Neuron (in vitro differentiated cells): ENCODE results near the gene EVC.

Experiments used
- H2AFZ ChIP-seq: one replicate; pipeline ENCODE4 v1.6.1; 2013; ENCODE audit warnings: low read depth, mild to moderate bottlenecking, inconsistent platforms, low read length, moderate library complexity
- H3K27me3 ChIP-seq: one replicate; pipeline ENCODE4 v1.6.1; 2013; ENCODE audit warnings: low read length; ENCODE audit not compliant: insufficient read depth
- H3K36me3 ChIP-seq: one replicate; pipeline ENCODE4 v1.6.1; 2013; ENCODE audit warnings: low read length; ENCODE audit not compliant: insufficient read depth
- H3K4me1 ChIP-seq: one replicate; pipeline ENCODE4 v1.6.1; 2013; ENCODE audit warnings: low read length; ENCODE audit not compliant: insufficient read depth
- H3K4me3 ChIP-seq: 2 replicates; pipeline ENCODE4 v1.5.1; 2013; ENCODE audit warnings: mild to moderate bottlenecking, low read length, moderate library complexity
- H3K9me3 ChIP-seq: one replicate; pipeline ENCODE4 v1.6.1; 2013; ENCODE audit warnings: low read length

Gene EVC

DNA sequence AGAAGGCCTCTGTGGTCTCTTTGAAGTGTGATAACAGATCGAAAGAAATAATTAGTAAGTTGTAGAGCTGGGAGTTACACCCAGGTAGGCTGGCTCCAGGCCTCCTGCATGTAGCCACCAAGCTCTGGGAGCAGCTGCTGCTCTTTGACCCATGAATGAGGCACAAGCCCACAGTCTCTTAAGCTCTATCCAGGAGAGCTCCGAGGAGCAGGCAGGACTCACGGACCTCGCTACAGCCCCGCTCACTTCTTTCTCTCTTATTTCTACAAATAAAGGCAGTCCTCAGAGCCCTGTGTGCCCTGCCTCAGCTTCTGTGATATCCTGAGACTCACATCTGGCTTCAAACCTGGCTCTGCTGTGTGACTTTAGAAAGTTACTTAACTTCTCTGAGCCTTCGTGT is 86.9 kb downstream of the EVC start:
- no peaks in the 10 kb centered on the region for H3K4me1 ChIP-seq
- H3K36me3 ChIP-seq = peaks cover 25% of the 10 kb centered on the region
- H3K4me3 ChIP-seq = no peak overlapping the region
- H2AFZ ChIP-seq = no peak overlapping the region
- H3K9me3 ChIP-seq = peaks cover 6% of the 10 kb centered on the region
- H3K27me3 ChIP-seq = no peaks in the 10 kb centered on the region

DNA sequence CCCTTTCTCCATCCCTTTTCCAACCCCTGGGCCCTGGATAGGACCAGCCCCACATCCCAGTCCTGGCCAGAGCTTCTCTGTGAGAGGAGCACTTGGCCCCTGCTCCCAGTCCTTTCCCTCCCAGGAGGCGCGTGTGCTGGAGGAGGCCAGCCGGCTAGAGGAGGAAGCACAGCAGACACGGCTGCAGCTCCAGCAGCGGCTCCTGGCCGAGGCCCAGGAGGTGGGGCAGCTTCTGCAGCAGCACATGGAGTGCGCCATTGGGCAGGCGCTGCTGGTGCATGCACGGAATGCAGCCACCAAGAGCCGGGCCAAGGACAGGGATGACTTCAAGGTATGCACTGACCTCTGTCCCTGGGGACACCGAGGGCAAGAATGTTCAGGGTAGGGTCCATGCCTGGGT is 87.5 kb downstream of the EVC start:
- no peak overlapping the region for H3K4me3 ChIP-seq
- H2AFZ ChIP-seq = no peak overlapping the region
- H3K9me3 ChIP-seq = peaks cover 6% of the 10 kb centered on the region
- no peaks in the 10 kb centered on the region for H3K27me3 ChIP-seq
- no peaks in the 10 kb centered on the region for H3K4me1 ChIP-seq
- H3K36me3 ChIP-seq = peaks cover 25% of the 10 kb centered on the region

DNA sequence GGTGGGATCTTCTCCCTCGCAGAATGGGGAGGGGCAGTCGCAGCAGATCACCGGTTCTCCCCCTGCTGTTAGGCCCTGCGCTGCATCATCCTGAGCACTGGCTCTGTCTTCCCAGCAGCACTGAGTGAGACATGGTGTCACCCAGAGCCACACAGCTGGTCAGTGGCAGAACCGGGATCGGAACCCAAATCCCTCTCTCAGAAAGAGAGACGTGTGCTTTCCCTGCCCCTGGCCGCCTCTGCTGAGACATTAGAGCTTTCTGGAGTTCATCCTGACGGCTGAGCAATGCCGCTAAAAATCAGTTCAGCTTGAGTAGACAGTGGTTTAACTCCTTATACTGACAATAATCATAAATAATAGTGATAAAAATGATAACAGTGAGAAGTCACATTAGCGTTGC is 87.9 kb downstream of the EVC start:
- H3K9me3 ChIP-seq = peaks cover 6% of the 10 kb centered on the region
- H3K27me3 ChIP-seq = no peaks in the 10 kb centered on the region
- H3K36me3 ChIP-seq = peaks cover 25% of the 10 kb centered on the region
- no peaks in the 10 kb centered on the region for H3K4me1 ChIP-seq
- no peak overlapping the region for H3K4me3 ChIP-seq
- H2AFZ ChIP-seq = no peak overlapping the region

DNA sequence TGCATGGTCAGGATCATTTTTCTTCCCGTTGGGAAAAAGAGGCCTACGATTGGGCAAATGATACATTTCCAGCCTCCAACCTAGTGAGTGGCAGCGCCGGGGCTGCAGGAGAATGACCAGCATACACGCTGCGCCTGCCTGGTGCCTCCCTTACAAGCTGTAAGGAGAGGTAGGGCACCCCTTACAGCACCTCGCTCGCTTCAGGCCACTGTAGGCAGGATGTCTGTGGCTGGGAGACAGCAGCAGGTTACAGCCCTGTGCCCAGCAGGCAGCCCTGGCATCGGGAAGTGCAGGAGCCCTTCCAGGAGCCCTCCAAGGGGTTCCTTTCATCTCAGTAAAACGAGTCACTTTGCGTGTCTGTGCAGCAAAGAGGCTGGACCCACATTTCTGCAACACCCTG is 88.4 kb downstream of the EVC start:
- Histone ChIP-seq H3K36me3 (peaks cover 27% of the 10 kb centered on the region), H3K27me3 (no peaks in the 10 kb centered on the region), H3K4me3 (no peak overlapping the region), H2AFZ (no peak overlapping the region), H3K9me3 (peaks cover 6% of the 10 kb centered on the region), H3K4me1 (no peaks in the 10 kb centered on the region)

DNA sequence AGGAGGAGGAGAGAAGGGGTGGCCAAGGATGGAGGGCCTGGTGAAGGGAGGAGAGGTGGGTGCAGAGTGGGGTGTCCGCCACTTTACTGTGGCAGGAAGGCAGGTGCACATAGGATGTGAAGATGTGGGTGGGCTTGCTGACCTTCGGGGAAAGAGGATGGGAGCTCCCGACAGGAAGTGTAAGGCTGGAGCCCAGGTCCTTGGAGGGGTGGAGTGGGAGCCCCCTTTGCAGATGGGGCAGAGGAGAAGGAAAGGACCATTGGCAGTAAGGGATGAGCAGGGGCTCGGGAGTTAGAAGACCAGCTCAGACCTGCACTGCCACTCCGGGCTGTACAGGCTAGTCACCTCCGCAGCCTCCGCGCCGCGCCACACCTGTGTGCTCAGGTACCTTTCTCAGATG is 89.5 kb downstream of the EVC start:
- Histone ChIP-seq H3K4me3 (no peak overlapping the region), H3K36me3 (peaks cover 31% of the 10 kb centered on the region)

DNA sequence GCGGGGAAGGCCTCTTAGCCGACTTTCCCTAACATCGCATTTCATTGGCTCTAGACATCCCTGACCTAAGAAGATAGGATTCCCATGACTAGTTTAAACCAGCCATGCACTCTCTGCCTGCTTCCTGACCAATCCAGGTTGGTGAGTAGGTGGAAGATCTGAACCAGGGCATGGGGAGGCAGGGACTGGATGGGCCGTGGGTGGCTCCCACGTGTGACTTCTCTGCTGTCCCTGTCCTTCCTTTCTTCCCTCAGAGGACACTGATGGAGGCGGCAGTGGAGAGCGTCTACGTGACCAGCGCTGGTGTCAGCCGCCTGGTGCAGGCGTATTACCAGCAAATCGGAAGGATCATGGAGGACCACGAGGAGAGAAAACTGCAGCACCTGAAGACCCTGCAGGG is 90.7 kb downstream of the EVC start:
- Histone ChIP-seq H3K9me3 (peaks cover 3% of the 10 kb centered on the region), H3K27me3 (no peaks in the 10 kb centered on the region), H3K36me3 (peaks cover 26% of the 10 kb centered on the region), H3K4me1 (no peaks in the 10 kb centered on the region), H2AFZ (no peak overlapping the region), H3K4me3 (no peak overlapping the region)

More for the DNA sequence above, 89.5 kb downstream of the EVC start:
- no peaks in the 10 kb centered on the region for H3K4me1 ChIP-seq
- no peaks in the 10 kb centered on the region for H3K27me3 ChIP-seq
- H3K9me3 ChIP-seq = peaks cover 6% of the 10 kb centered on the region
- no peak overlapping the region for H2AFZ ChIP-seq

DNA sequence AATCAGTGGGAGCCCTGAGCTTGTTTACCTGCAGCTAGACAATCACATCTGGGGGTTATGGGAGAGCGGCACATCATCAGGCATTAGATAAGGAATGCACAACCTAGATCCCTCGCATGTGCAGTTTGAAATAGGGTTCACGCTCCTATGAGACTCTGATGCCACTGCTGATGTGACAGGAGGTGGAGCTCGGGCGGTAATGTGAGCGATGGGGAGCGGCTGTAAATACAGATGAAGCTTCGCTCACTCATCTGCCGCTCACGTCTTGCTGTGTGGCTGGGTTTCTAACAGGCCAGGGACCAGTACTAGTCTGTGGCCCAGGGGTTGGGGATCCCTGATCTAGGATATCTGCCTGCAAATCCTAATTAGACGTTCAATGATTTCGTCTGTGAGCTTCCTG is 91.6 kb downstream of the EVC start:
- H3K4me1 ChIP-seq = no peaks in the 10 kb centered on the region
- peaks cover 25% of the 10 kb centered on the region for H3K36me3 ChIP-seq
- peaks cover 3% of the 10 kb centered on the region for H3K9me3 ChIP-seq
- H3K4me3 ChIP-seq = no peak overlapping the region
- H3K27me3 ChIP-seq = no peaks in the 10 kb centered on the region
- no peak overlapping the region for H2AFZ ChIP-seq

DNA sequence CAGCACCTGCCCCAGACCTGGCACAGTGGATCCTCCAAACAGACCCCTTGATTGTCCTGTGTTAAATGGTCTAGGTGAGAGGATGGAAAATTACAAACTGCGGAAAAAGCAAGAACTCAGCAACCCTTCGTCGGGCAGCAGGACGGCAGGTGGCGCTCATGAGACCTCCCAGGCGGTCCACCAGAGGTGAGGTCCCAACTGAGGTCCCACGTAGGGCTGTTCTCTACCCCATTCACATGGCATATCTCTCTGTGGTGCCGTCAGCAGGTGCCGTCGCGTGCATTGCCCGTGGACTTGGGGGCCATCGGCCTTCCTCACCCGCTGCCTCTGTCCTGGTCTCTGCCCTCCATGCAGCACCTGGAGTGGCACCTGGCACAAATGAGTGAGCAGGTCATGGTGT is 93.7 kb downstream of the EVC start:
- Histone ChIP-seq H3K27me3 (no peaks in the 10 kb centered on the region), H2AFZ (no peak overlapping the region), H3K4me1 (no peaks in the 10 kb centered on the region), H3K9me3 (peaks cover 3% of the 10 kb centered on the region), H3K36me3 (peaks cover 37% of the 10 kb centered on the region), H3K4me3 (no peak overlapping the region)

DNA sequence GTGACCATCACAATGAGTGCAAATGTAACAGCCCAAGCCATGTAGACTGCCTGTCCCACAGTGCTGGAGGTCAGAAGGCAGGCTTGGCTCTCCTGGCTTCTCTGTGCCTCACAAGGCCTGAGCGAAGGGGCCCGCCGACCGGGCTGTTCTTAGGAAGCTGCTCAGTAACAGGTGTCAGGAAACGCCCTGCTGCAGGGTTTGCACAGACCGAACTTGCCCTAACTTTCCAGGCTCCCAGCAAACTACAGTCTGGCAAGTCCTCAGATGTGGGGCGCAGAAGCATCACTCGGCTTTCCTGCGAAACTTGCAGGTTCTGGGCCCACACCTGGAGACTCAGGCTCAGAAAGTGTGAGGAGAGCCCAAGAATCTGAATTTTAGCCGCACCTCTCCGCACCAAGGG is 94.3 kb downstream of the EVC start:
- peaks cover 41% of the 10 kb centered on the region for H3K36me3 ChIP-seq
- no peak overlapping the region for H3K4me3 ChIP-seq
- H2AFZ ChIP-seq = no peak overlapping the region

DNA sequence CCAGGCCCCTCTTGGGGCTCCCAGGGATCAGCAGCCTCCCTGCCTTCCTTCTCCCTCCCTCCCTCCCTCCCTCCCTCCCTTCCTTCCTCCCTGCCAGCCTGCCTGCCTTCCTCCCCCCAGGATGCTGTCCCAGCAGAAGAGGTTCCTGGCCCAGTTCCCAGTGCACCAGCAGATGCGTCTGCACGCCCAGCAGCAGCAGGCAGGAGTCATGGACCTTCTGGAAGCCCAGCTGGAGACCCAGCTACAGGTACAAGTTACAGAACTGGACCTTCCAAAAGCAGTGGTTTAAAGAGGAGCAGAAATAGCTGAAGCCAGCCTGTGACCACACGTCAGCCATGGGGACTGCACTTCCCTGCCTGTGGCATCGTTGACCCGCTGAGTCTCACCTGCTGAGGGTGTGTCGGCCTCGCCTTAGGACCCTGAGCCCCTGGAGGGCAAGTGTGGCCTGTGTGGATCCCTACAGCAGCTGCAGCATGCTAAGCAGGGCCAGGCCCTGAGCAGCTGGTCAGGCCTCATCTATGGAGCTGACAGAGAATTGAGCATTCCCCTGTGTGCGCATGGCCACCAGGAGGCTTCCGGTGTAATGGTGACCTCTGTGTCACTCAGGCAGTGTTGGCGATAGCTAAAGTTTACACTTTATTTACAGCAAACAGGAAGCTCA is 97.2 kb downstream of the EVC start:
- Histone ChIP-seq H3K9me3 (no peaks in the 10 kb centered on the region), H3K36me3 (peaks cover 51% of the 10 kb centered on the region), H3K27me3 (no peaks in the 10 kb centered on the region), H2AFZ (no peak overlapping the region), H3K4me1 (no peaks in the 10 kb centered on the region), H3K4me3 (no peak overlapping the region)

More for the DNA sequence above, 94.3 kb downstream of the EVC start:
- Histone ChIP-seq H3K9me3 (peaks cover 3% of the 10 kb centered on the region), H3K4me1 (no peaks in the 10 kb centered on the region), H3K27me3 (no peaks in the 10 kb centered on the region)

DNA sequence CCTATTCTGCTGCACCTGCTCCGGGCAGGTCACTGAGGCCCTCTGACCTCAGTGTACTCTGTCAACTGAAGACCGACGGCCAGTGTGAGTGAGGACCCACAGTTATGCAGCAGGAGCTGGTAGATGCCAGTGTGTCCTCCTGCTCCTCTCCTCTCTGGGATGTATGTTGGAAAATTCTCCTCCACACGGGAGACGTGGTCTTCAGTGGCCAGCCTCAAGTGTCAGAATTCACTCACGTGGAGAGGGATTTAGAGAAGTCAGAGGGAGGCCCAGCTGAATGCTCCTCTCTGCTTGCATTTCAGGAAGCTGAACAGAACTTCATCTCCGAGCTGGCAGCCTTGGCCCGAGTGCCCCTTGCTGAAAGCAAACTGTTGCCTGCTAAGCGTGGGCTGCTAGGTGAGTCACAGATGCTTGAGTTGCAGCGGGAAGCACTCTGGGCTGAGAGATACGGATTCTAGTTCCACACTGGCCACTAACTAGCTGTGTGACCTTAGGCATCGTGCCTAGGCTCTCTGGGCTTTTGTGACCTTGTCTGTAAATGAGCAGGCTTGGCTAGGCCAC is 98.3 kb downstream of the EVC start:
- no peaks in the 10 kb centered on the region for H3K27me3 ChIP-seq
- no peak overlapping the region for H3K4me3 ChIP-seq
- no peak overlapping the region for H2AFZ ChIP-seq
- no peaks in the 10 kb centered on the region for H3K9me3 ChIP-seq
- peaks cover 56% of the 10 kb centered on the region for H3K36me3 ChIP-seq
- H3K4me1 ChIP-seq = no peaks in the 10 kb centered on the region

DNA sequence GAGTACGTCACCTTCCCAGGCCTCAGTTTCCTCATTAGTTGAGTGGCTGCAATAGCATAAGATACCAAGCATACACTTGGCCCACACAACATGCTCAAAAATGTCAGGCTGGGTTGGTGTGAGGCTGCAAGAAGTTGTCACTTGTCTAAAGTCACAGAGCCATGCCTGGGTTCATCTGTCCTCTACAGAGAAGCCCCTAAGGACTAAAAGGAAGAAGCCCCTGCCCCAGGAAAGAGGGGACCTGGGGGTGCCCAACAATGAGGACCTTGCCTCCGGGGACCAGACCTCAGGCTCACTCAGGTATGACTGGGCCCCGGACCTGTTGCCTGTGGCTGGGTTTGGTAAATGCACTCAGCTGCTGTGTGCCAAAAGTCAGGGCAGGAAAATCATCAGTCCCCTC is 99.2 kb downstream of the EVC start:
- Histone ChIP-seq H2AFZ (no peak overlapping the region), H3K27me3 (no peaks in the 10 kb centered on the region), H3K4me3 (no peak overlapping the region), H3K4me1 (no peaks in the 10 kb centered on the region), H3K9me3 (no peaks in the 10 kb centered on the region), H3K36me3 (peaks cover 49% of the 10 kb centered on the region)

DNA sequence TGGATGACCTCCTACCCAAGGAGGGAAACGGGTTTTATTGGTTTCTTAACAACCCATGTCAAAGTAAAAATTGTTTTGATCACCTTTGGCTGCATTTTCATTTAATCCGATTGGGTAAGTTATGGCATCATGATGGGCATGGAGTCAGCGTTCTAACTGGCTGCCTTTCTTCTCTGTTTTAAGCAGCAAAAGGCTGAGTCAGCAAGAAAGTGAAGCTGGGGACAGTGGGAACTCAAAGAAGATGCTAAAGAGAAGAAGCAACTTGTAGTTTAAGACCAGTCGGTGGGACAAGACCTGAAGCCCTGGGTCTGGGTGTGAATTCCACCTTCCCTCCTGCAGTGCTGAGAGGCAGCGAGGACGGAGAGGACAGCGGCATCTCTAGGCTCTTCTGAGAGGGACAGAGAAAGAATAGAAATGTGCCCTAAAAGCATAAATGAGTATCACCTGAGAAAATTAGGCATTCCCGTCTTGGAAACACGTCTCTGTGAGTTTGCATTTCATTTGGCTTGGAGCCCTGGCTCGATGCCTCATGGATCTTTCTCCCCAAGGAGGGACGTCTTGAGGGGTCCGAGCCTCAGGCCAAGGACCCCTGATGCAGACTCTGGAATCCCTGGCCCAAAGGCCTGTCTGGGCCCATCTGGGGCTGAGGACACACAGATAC is 99.9 kb downstream of the EVC start:
- H3K27me3 ChIP-seq = no peaks in the 10 kb centered on the region
- no peaks in the 10 kb centered on the region for H3K4me1 ChIP-seq
- H2AFZ ChIP-seq = no peak overlapping the region
- H3K9me3 ChIP-seq = no peaks in the 10 kb centered on the region
- H3K36me3 ChIP-seq = peaks cover 49% of the 10 kb centered on the region
- H3K4me3 ChIP-seq = no peak overlapping the region
